IMR-90 (cell line): ENCODE results near the gene SMOC1. TPM values are rescaled to one million over a fixed set of nuclear protein-coding genes. Genes with fewer than 3 reads are reported as not detected.

Experiments
- ATAC-seq: fragments of 200-7000 bp; cut with Tn5 transposase; 2 replicates; pipeline ENCODE4 v1.9.1; 2020; ENCODE audit warnings: low read depth, mild to moderate bottlenecking, moderate library complexity
- BruUV-seq: library from RNA; stranded (reverse); fragments of 400-500 nt; replicated peaks from 2 replicates; lab custom pipeline; 2021; lab: Mats Ljungman, UMichigan
- CTCF ChIA-PET: fragments of 300-600 bp; formaldehyde crosslinking; extraction: SDS; loops from one replicate; lab custom pipeline; 2021; ENCODE audit warnings: antibody characterized with exemption; lab: Yijun Ruan, JAX
- POLR2A ChIA-PET: fragments of 300-600 bp; sonication (Branson Sonifier 250); formaldehyde crosslinking; loops from one replicate; lab custom pipeline; 2022; ENCODE audit warnings: antibody characterized with exemption; ENCODE audit not compliant: unreplicated experiment; lab: Charles Lee
- DNase-seq: peaks from one replicate; pipeline ENCODE4 v3.0.0; 2013
- H2AFZ ChIP-seq: replicated peaks from 2 replicates; pipeline ENCODE3; 2013; ENCODE audit warnings: low read length, mild to moderate bottlenecking; ENCODE audit not compliant: poor library complexity
- H2AK5ac ChIP-seq: 2 replicates; pipeline ENCODE4 v1.6.1; 2013; ENCODE audit warnings: low read depth, low read length, inconsistent platforms
- H2AK9ac ChIP-seq: replicated peaks from 2 replicates; pipeline ENCODE3; 2013; ENCODE audit warnings: mild to moderate bottlenecking, low read depth, low read length, moderate library complexity; ENCODE audit not compliant: poor library complexity
- H2BK120ac ChIP-seq: 2 replicates; pipeline ENCODE4 v1.6.1; 2013; ENCODE audit warnings: low read depth, low read length, inconsistent platforms
- H2BK15ac ChIP-seq: 3 replicates; pipeline ENCODE4 v1.6.1; 2013; ENCODE audit warnings: low read depth, low read length, inconsistent platforms
- H2BK20ac ChIP-seq: 2 replicates; pipeline ENCODE4 v1.6.1; 2013; ENCODE audit warnings: low read depth, mild to moderate bottlenecking, inconsistent platforms, low read length, moderate library complexity
- H2BK5ac ChIP-seq: 2 replicates; pipeline ENCODE4 v1.6.1; 2013; ENCODE audit warnings: mild to moderate bottlenecking, low read depth, low read length, inconsistent platforms; ENCODE audit not compliant: poor library complexity, severe bottlenecking
- H3K14ac ChIP-seq: replicated peaks from 2 replicates; pipeline ENCODE4 v1.6.1; 2013; ENCODE audit warnings: low read depth, low read length, inconsistent platforms
- H3K18ac ChIP-seq: 2 replicates; pipeline ENCODE4 v1.6.1; 2013; ENCODE audit warnings: low read depth, low read length, control low read depth
- H3K23ac ChIP-seq: 2 replicates; pipeline ENCODE4 v1.6.1; 2013; ENCODE audit warnings: low read depth, low read length, inconsistent platforms
- H3K27ac ChIP-seq: 2 replicates; pipeline ENCODE4 v1.5.1; 2013; ENCODE audit warnings: mild to moderate bottlenecking, control low read depth, low read length; ENCODE audit not compliant: insufficient read depth
- H3K27me3 ChIP-seq: 2 replicates; pipeline ENCODE4 v1.6.1; 2013; ENCODE audit warnings: low read length; ENCODE audit not compliant: control insufficient read depth, insufficient read depth
- H3K36me3 ChIP-seq: 2 replicates; pipeline ENCODE4 v1.6.1; 2013; ENCODE audit warnings: low read length, mixed read lengths; ENCODE audit not compliant: control insufficient read depth, insufficient read depth
- H3K4ac ChIP-seq: 2 replicates; pipeline ENCODE4 v1.6.1; 2013; ENCODE audit warnings: low read depth, low read length, inconsistent platforms
- H3K4me1 ChIP-seq: 2 replicates; pipeline ENCODE4 v1.6.1; 2013; ENCODE audit warnings: low read length, mixed read lengths; ENCODE audit not compliant: control insufficient read depth, insufficient read depth
- H3K4me2 ChIP-seq: 2 replicates; pipeline ENCODE4 v1.6.1; 2013; ENCODE audit warnings: low read depth, mild to moderate bottlenecking, control low read depth, low read length, moderate library complexity
- H3K4me3 ChIP-seq: 2 replicates; pipeline ENCODE4 v1.5.1; 2013; ENCODE audit warnings: low read depth, mild to moderate bottlenecking, control low read depth, low read length, moderate library complexity; ENCODE audit not compliant: insufficient read depth
- H3K56ac ChIP-seq: 2 replicates; pipeline ENCODE4 v1.6.1; 2013; ENCODE audit warnings: low read length, inconsistent platforms; ENCODE audit not compliant: insufficient read depth; ENCODE audit errors: extremely low read depth
- H3K79me1 ChIP-seq, 2 experiments: 2 replicates each; pipeline ENCODE4 v1.6.1; 2013; ENCODE audit warnings: low read length in 2 of 2, inconsistent platforms in 1 of 2, low read depth in 1 of 2
- H3K9ac ChIP-seq: 2 replicates; pipeline ENCODE4 v1.6.1; 2013; ENCODE audit warnings: low read depth, low read length, control low read depth
- H3K9me1 ChIP-seq: 2 replicates; pipeline ENCODE4 v1.6.1; 2013; ENCODE audit warnings: low read length, inconsistent platforms; ENCODE audit not compliant: insufficient read depth
- H3K9me3 ChIP-seq: 2 replicates; pipeline ENCODE4 v1.6.1; 2013; ENCODE audit warnings: low read length; ENCODE audit not compliant: control insufficient read depth, insufficient read depth
- H4K20me1 ChIP-seq: 2 replicates; pipeline ENCODE4 v1.6.1; 2013; ENCODE audit warnings: low read length, inconsistent platforms; ENCODE audit not compliant: insufficient read depth
- H4K5ac ChIP-seq: 2 replicates; pipeline ENCODE4 v1.6.1; 2013; ENCODE audit warnings: mild to moderate bottlenecking, low read depth, low read length, control low read depth
- H4K8ac ChIP-seq, 2 experiments: 2 replicates each; pipeline ENCODE4 v1.6.1; 2013; ENCODE audit warnings: low read depth in 2 of 2, low read length in 2 of 2, control low read depth in 1 of 2, inconsistent platforms in 1 of 2
- H4K91ac ChIP-seq: 2 replicates; pipeline ENCODE4 v1.6.1; 2013; ENCODE audit warnings: low read depth, low read length, inconsistent platforms; ENCODE audit not compliant: insufficient read depth
- BHLHE40 ChIP-seq: fragments of 150-350 bp; IDR thresholded peaks from 2 replicates; pipeline ENCODE4 v1.6.1; 2016; ENCODE audit warnings: mild to moderate bottlenecking, low read depth, low read length
- CEBPB ChIP-seq: IDR thresholded peaks from 2 replicates; pipeline ENCODE4 v1.6.1; 2012; ENCODE audit warnings: low read depth, low read length, improper control_type of control experiment
- ELK1 ChIP-seq: fragments of 150-350 bp; IDR thresholded peaks from 2 replicates; pipeline ENCODE4 v1.6.1; 2016; ENCODE audit warnings: low read depth, mild to moderate bottlenecking, low read length, moderate library complexity, borderline replicate concordance
- FOS ChIP-seq: fragments of 150-350 bp; IDR thresholded peaks from 2 replicates; pipeline ENCODE4 v1.6.1; 2016; ENCODE audit warnings: low read depth, low read length
- RAD21 ChIP-seq: IDR thresholded peaks from 2 replicates; pipeline ENCODE4 v1.6.1; 2012; ENCODE audit warnings: low read length, improper control_type of control experiment
- RCOR1 ChIP-seq: IDR thresholded peaks from 2 replicates; pipeline ENCODE4 v1.6.1; 2012; ENCODE audit warnings: mild to moderate bottlenecking, low read length, improper control_type of control experiment; ENCODE audit not compliant: insufficient replicate concordance
- RFX5 ChIP-seq: IDR thresholded peaks from 2 replicates; pipeline ENCODE4 v1.8.0; 2012; ENCODE audit warnings: low read depth, mild to moderate bottlenecking, low read length, moderate library complexity
- USF2 ChIP-seq: fragments of 150-350 bp; IDR thresholded peaks from 2 replicates; pipeline ENCODE4 v1.6.1; 2017; ENCODE audit warnings: mild to moderate bottlenecking, antibody characterized with exemption, low read length, low read depth
- WGBS, 2 experiments: methylation state at CpG; one replicate each; pipeline versions ENCODE4 v1.1.5 to v1.1.7; 2013; ENCODE audit warnings: missing lambda C conversion rate in 2 of 2; ENCODE audit not compliant: insufficient read length in 1 of 2; ENCODE audit errors: extremely low coverage in 2 of 2; 5-methylcytosine and 5-hydroxymethylcytosine counted together
- dilution Hi-C: fragments of 300-500 bp; cut with HindIII; formaldehyde crosslinking; loops from one replicate; pipeline ENCODE4 v1.14.3; 2018; ENCODE audit warnings: low sequenced_read_pairs; ENCODE audit not compliant: unreplicated experiment
- in situ Hi-C: fragments of 300-500 bp; cut with MboI; formaldehyde crosslinking; loops from 3 replicates; pipeline ENCODE4 v1.14.3; 2019; ENCODE audit warnings: low sequenced_read_pairs, inconsistent platforms, mixed read lengths
- intact Hi-C: fragments of 100-400 bp; cut with micrococcal nuclease; formaldehyde crosslinking; loops from 2 replicates; pipeline ENCODE4 v1.10.0; 2022
- polyA plus RNA-seq, 3 experiments: library from polyadenylated mRNA; depleted of rRNA; stranded (reverse); fragments of >200 nt; gene quantifications; 2 replicates each; pipeline ENCODE4 v1.2.3, GENCODE V29; 2012; ENCODE audit warnings: low replicate concordance in 1 of 3
- total RNA-seq: library from RNA; depleted of rRNA; stranded (reverse); fragments of >200 nt; gene quantifications from 2 replicates; pipeline ENCODE4 v1.2.3, GENCODE V29; 2012
- TF ChIP-seq, protein P1 (sequence below): conservative IDR thresholded peaks from 2 replicates; pipeline ENCODE4 v1.5.1; 2012; ENCODE audit warnings: mild to moderate bottlenecking, low read depth, low read length, improper control_type of control experiment

SMOC1 gene
- total and polyA plus RNA-seq, 2 of the 4 experiments (the other 2 are of a cell fraction) = 0.90 to 4.1 TPM

GRCh38 chr14:70043001-70043400 lies 163.8 kb downstream of the SMOC1 start:
- Histone ChIP-seq H2BK5ac (no peak overlapping the region), H4K91ac (no peak overlapping the region), H4K20me1 (no peaks in the 10 kb centered on the region; the same call in 1 of the 2 replicates), H3K4me2 (no peak overlapping the region), H3K9ac (no peak overlapping the region), H2BK15ac (no peak overlapping the region), H3K27me3 (peaks cover 3% of the 10 kb centered on the region), H2AK5ac (no peak overlapping the region), H3K9me3 (no peaks in the 10 kb centered on the region), H3K18ac (no peak overlapping the region), H3K23ac (no peak overlapping the region), H3K4me3 (no peak overlapping the region), H2AK9ac (no peak overlapping the region), H4K8ac (no peak overlapping the region), H3K14ac (no peak overlapping the region), H3K79me1 (no peaks in the 10 kb centered on the region), H3K9me1 (no peaks in the 10 kb centered on the region), H2BK20ac (no peak overlapping the region), H3K56ac (no peak overlapping the region), H4K5ac (no peak overlapping the region), H3K27ac (no peak overlapping the region), H3K4me1 (no peaks in the 10 kb centered on the region), H3K36me3 (no peaks in the 10 kb centered on the region), H2AFZ (no peak overlapping the region), H2BK120ac (no peak overlapping the region), H3K4ac (no peak overlapping the region)
- in situ Hi-C loops (no loop called here), intact Hi-C loops (no loop called here), dilution Hi-C loops (no loop called here)
- no TSS peak for BruUV-seq
- DNase-seq = no peak
- TF ChIP-seq, protein P1, sequence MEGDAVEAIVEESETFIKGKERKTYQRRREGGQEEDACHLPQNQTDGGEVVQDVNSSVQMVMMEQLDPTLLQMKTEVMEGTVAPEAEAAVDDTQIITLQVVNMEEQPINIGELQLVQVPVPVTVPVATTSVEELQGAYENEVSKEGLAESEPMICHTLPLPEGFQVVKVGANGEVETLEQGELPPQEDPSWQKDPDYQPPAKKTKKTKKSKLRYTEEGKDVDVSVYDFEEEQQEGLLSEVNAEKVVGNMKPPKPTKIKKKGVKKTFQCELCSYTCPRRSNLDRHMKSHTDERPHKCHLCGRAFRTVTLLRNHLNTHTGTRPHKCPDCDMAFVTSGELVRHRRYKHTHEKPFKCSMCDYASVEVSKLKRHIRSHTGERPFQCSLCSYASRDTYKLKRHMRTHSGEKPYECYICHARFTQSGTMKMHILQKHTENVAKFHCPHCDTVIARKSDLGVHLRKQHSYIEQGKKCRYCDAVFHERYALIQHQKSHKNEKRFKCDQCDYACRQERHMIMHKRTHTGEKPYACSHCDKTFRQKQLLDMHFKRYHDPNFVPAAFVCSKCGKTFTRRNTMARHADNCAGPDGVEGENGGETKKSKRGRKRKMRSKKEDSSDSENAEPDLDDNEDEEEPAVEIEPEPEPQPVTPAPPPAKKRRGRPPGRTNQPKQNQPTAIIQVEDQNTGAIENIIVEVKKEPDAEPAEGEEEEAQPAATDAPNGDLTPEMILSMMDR = no peak
- TF ChIP-seq RAD21 = no peak
- no peak for TF ChIP-seq ELK1
- no peak for TF ChIP-seq FOS
- no peak for TF ChIP-seq RFX5
- TF ChIP-seq RCOR1 = no peak
- TF ChIP-seq USF2 = no peak
- no peak for TF ChIP-seq BHLHE40
- TF ChIP-seq CEBPB = no peak
- no peak for ATAC-seq
- WGBS, 2 experiments = no CpG with 5 or more reads among the region's 2 CpGs
- ChIA-PET POLR2A (no interaction called here), CTCF (no interaction called here)
